Activated CD4-positive, alpha-beta T cell treated with anti-CD3 and anti-CD28 coated beads, Interleukin-2, amount 10 ng/mL, durations not matched to agents 24 days and 14 days (primary cell): ENCODE measurements around the gene IL1RL1. TPM values are rescaled to one million over a fixed set of nuclear protein-coding genes. Genes with fewer than 3 reads are reported as not detected.
A peak's percentile ranks its signal among the peaks of the same experiment; 100 is the strongest.

Experiments
- DNase-seq: peaks from one replicate; pipeline ENCODE4 v3.0.0; 2022
- H3K27ac Mint-ChIP-seq: one replicate; pipeline ENCODE4 v1.8.0; 2022; ENCODE audit warnings: mild to moderate bottlenecking, mixed read lengths
- H3K27me3 Mint-ChIP-seq: one replicate; pipeline ENCODE4 v1.8.0; 2022; ENCODE audit warnings: mixed read lengths
- H3K36me3 Mint-ChIP-seq: one replicate; pipeline ENCODE4 v1.8.0; 2022; ENCODE audit warnings: low read depth, mild to moderate bottlenecking, mixed read lengths
- H3K4me1 Mint-ChIP-seq: one replicate; pipeline ENCODE4 v1.8.0; 2021; ENCODE audit warnings: mixed read lengths
- H3K4me3 Mint-ChIP-seq: one replicate; pipeline ENCODE4 v1.8.0; 2022; ENCODE audit warnings: mild to moderate bottlenecking, moderate library complexity, mixed read lengths
- H3K9me3 Mint-ChIP-seq: one replicate; pipeline ENCODE4 v1.8.0; 2021; ENCODE audit warnings: mixed read lengths
- intact Hi-C: fragments of 100-400 bp; cut with micrococcal nuclease; formaldehyde crosslinking; loops from one replicate; pipeline ENCODE4 v1.15.1; 2023
- total RNA-seq: library from RNA; stranded (reverse); gene quantifications from 2 replicates; pipeline ENCODE4 v1.2.3, GENCODE V29; 2022

IL1RL1 gene
- total RNA-seq, 1 donor from 2014 or later: 0.84 TPM

- peaks cover 26% of the 10 kb centered on the region for H3K9me3 Mint-ChIP-seq
- H3K4me3 Mint-ChIP-seq: peak overlapping the region; percentile 42
- no peaks in the 10 kb centered on the region for H3K27me3 Mint-ChIP-seq
- intact Hi-C loops: no loop called here
- H3K4me1 Mint-ChIP-seq: peaks cover 28% of the 10 kb centered on the region
- peak overlapping the region; percentile 75 for H3K27ac Mint-ChIP-seq
- peak; percentile 48 for DNase-seq
- H3K36me3 Mint-ChIP-seq: peaks cover 84% of the 10 kb centered on the region
These were observed 64.8 kb downstream of the IL1RL1 start for GRCh38 chr2:102376052-102376591.

- Mint-ChIP-seq H3K9me3 (peaks cover 36% of the 10 kb centered on the region), H3K4me3 (no peak overlapping the region), H3K27me3 (no peaks in the 10 kb centered on the region), H3K27ac (no peak overlapping the region), H3K4me1 (peaks cover 6% of the 10 kb centered on the region), H3K36me3 (peaks cover 88% of the 10 kb centered on the region)
- DNase-seq: no peak
- intact Hi-C loops: no loop called here
These were observed 72.4 kb downstream of the IL1RL1 start for GRCh38 chr2:102383722-102384121.

GRCh38 chr2:102385522-102385921, 74.2 kb downstream of the IL1RL1 start:
- Mint-ChIP-seq H3K9me3 (peaks cover 33% of the 10 kb centered on the region), H3K27ac (no peak overlapping the region), H3K36me3 (peaks cover 86% of the 10 kb centered on the region), H3K4me3 (no peak overlapping the region), H3K4me1 (peaks cover 6% of the 10 kb centered on the region), H3K27me3 (no peaks in the 10 kb centered on the region)
- DNase-seq: no peak
- intact Hi-C loops: no loop called here

GRCh38 chr2:102386004-102386403, 74.6 kb downstream of the IL1RL1 start:
- intact Hi-C loops: no loop called here
- Mint-ChIP-seq H3K4me3 (no peak overlapping the region), H3K9me3 (peaks cover 29% of the 10 kb centered on the region), H3K27ac (no peak overlapping the region), H3K27me3 (no peaks in the 10 kb centered on the region), H3K36me3 (peaks cover 84% of the 10 kb centered on the region), H3K4me1 (peaks cover 6% of the 10 kb centered on the region)
- DNase-seq: peak; percentile 45

GRCh38 chr2:102386867-102387541, 75.6 kb downstream of the IL1RL1 start:
- intact Hi-C loops: no loop called here

GRCh38 chr2:102387763-102388546, 76.6 kb downstream of the IL1RL1 start:
- Mint-ChIP-seq H3K9me3 (peaks cover 24% of the 10 kb centered on the region), H3K36me3 (peaks cover 78% of the 10 kb centered on the region), H3K27me3 (no peaks in the 10 kb centered on the region), H3K4me1 (peaks cover 14% of the 10 kb centered on the region), H3K4me3 (no peak overlapping the region), H3K27ac (peak overlapping the region; percentile 2)
- intact Hi-C loops: no loop called here
- peak; percentile 48 for DNase-seq

More at GRCh38 chr2:102386867-102387541, 75.6 kb downstream of the IL1RL1 start:
- Mint-ChIP-seq H3K4me1 (peaks cover 14% of the 10 kb centered on the region), H3K27me3 (no peaks in the 10 kb centered on the region), H3K4me3 (no peak overlapping the region), H3K9me3 (peaks cover 24% of the 10 kb centered on the region), H3K27ac (no peak overlapping the region), H3K36me3 (peaks cover 83% of the 10 kb centered on the region)
- no peak for DNase-seq

- intact Hi-C loops: no loop called here
- no peak for DNase-seq
- Mint-ChIP-seq H3K4me3 (no peak overlapping the region), H3K9me3 (no peaks in the 10 kb centered on the region), H3K27me3 (no peaks in the 10 kb centered on the region), H3K36me3 (peaks cover 61% of the 10 kb centered on the region), H3K27ac (no peak overlapping the region), H3K4me1 (peaks cover 11% of the 10 kb centered on the region)
These were observed 80.2 kb downstream of the IL1RL1 start for GRCh38 chr2:102391565-102391964.

GRCh38 chr2:102392096-102392495, 80.7 kb downstream of the IL1RL1 start:
- Mint-ChIP-seq H3K27ac (no peak overlapping the region), H3K9me3 (no peaks in the 10 kb centered on the region), H3K27me3 (no peaks in the 10 kb centered on the region), H3K4me3 (no peak overlapping the region), H3K36me3 (peaks cover 64% of the 10 kb centered on the region), H3K4me1 (peaks cover 11% of the 10 kb centered on the region)
- intact Hi-C loops: no loop called here
- DNase-seq: no peak

- H3K9me3 Mint-ChIP-seq: no peaks in the 10 kb centered on the region
- no peak overlapping the region for H3K4me3 Mint-ChIP-seq
- H3K4me1 Mint-ChIP-seq: peaks cover 8% of the 10 kb centered on the region
- intact Hi-C loops: no loop called here
- no peak for DNase-seq
- no peaks in the 10 kb centered on the region for H3K27me3 Mint-ChIP-seq
- H3K27ac Mint-ChIP-seq: no peak overlapping the region
- peaks cover 58% of the 10 kb centered on the region for H3K36me3 Mint-ChIP-seq
These were observed 81.6 kb downstream of the IL1RL1 start for GRCh38 chr2:102392942-102393341.

GRCh38 chr2:102396012-102396411, 84.6 kb downstream of the IL1RL1 start:
- Mint-ChIP-seq H3K27ac (no peak overlapping the region), H3K9me3 (no peaks in the 10 kb centered on the region), H3K4me3 (no peak overlapping the region), H3K4me1 (peaks cover 25% of the 10 kb centered on the region), H3K36me3 (peaks cover 45% of the 10 kb centered on the region), H3K27me3 (no peaks in the 10 kb centered on the region)
- no peak for DNase-seq
- intact Hi-C loops: no loop called here

- DNase-seq: no peak
- no peaks in the 10 kb centered on the region for H3K9me3 Mint-ChIP-seq
- H3K36me3 Mint-ChIP-seq: peaks cover 36% of the 10 kb centered on the region
- H3K4me1 Mint-ChIP-seq: peaks cover 28% of the 10 kb centered on the region
- H3K27me3 Mint-ChIP-seq: no peaks in the 10 kb centered on the region
- intact Hi-C loops: no loop called here
- H3K4me3 Mint-ChIP-seq: no peak overlapping the region
- H3K27ac Mint-ChIP-seq: no peak overlapping the region
These were observed 85.8 kb downstream of the IL1RL1 start for GRCh38 chr2:102397209-102397608.

- Mint-ChIP-seq H3K4me1 (peaks cover 30% of the 10 kb centered on the region), H3K9me3 (no peaks in the 10 kb centered on the region), H3K36me3 (peaks cover 26% of the 10 kb centered on the region), H3K27me3 (no peaks in the 10 kb centered on the region), H3K27ac (peak overlapping the region; percentile 30), H3K4me3 (no peak overlapping the region)
- DNase-seq: no peak
- intact Hi-C loops: no loop called here
These were observed 88.3 kb downstream of the IL1RL1 start for GRCh38 chr2:102399499-102400141.

- peaks cover 21% of the 10 kb centered on the region for H3K36me3 Mint-ChIP-seq
- peaks cover 30% of the 10 kb centered on the region for H3K4me1 Mint-ChIP-seq
- DNase-seq: no peak
- peaks cover 4% of the 10 kb centered on the region for H3K9me3 Mint-ChIP-seq
- no peaks in the 10 kb centered on the region for H3K27me3 Mint-ChIP-seq
- H3K4me3 Mint-ChIP-seq: no peak overlapping the region
- peak overlapping the region; percentile 41 for H3K27ac Mint-ChIP-seq
- intact Hi-C loops: no loop called here
These were observed 90.1 kb downstream of the IL1RL1 start for GRCh38 chr2:102401456-102401855.
